ENCODE results near the gene MICU2.

MICU2 gene

GRCh38 chr13:21583478-21583877, 20.5 kb downstream of the MICU2 start:
- TF ChIP-seq POLR2AphosphoS5 (IDR thresholded peaks at IDR 0.05; ENCODE audit: low read depth, low read length) (no peak), SIN3A (IDR thresholded peaks at IDR 0.05; ENCODE audit: borderline replicate concordance, insufficient read depth, low read length) (no peak), REST (IDR thresholded peaks at IDR 0.05; ENCODE audit: insufficient read depth in 1 of 2, low read depth in 2 of 2, low read length in 2 of 2) (no peak), TAF1 (IDR thresholded peaks at IDR 0.05; ENCODE audit: borderline replicate concordance, insufficient read depth, low read length) (no peak), FOXP2 (optimal IDR thresholded peaks at IDR 0.05; ENCODE audit: borderline replicate concordance, extremely low read depth, extremely low read length, insufficient read depth) (no peak)

GRCh38 chr13:21580736-21581135, 23.2 kb downstream of the MICU2 start:
- no peak for TF ChIP-seq TAF1 (IDR thresholded peaks at IDR 0.05; ENCODE audit: borderline replicate concordance, insufficient read depth, low read length)
- no peak for TF ChIP-seq REST (IDR thresholded peaks at IDR 0.05; ENCODE audit: insufficient read depth in 1 of 2, low read depth in 2 of 2, low read length in 2 of 2)
- TF ChIP-seq POLR2AphosphoS5 (IDR thresholded peaks at IDR 0.05; ENCODE audit: low read depth, low read length): no peak
- no peak for TF ChIP-seq FOXP2 (optimal IDR thresholded peaks at IDR 0.05; ENCODE audit: borderline replicate concordance, extremely low read depth, extremely low read length, insufficient read depth)
- no peak for TF ChIP-seq SIN3A (IDR thresholded peaks at IDR 0.05; ENCODE audit: borderline replicate concordance, insufficient read depth, low read length)

GRCh38 chr13:21579754-21580316, 24.1 kb downstream of the MICU2 start:
- no peak for TF ChIP-seq POLR2AphosphoS5 (IDR thresholded peaks at IDR 0.05; ENCODE audit: low read depth, low read length)
- TF ChIP-seq REST (IDR thresholded peaks at IDR 0.05; ENCODE audit: insufficient read depth in 1 of 2, low read depth in 2 of 2, low read length in 2 of 2): no peak
- TF ChIP-seq TAF1 (IDR thresholded peaks at IDR 0.05; ENCODE audit: borderline replicate concordance, insufficient read depth, low read length): no peak
- TF ChIP-seq SIN3A (IDR thresholded peaks at IDR 0.05; ENCODE audit: borderline replicate concordance, insufficient read depth, low read length): no peak
- no peak for TF ChIP-seq FOXP2 (optimal IDR thresholded peaks at IDR 0.05; ENCODE audit: borderline replicate concordance, extremely low read depth, extremely low read length, insufficient read depth)

GRCh38 chr13:21578748-21579147, 25.2 kb downstream of the MICU2 start:
- no peak for TF ChIP-seq FOXP2 (optimal IDR thresholded peaks at IDR 0.05; ENCODE audit: borderline replicate concordance, extremely low read depth, extremely low read length, insufficient read depth)
- no peak for TF ChIP-seq SIN3A (IDR thresholded peaks at IDR 0.05; ENCODE audit: borderline replicate concordance, insufficient read depth, low read length)
- no peak for TF ChIP-seq REST (IDR thresholded peaks at IDR 0.05; ENCODE audit: insufficient read depth in 1 of 2, low read depth in 2 of 2, low read length in 2 of 2)
- TF ChIP-seq TAF1 (IDR thresholded peaks at IDR 0.05; ENCODE audit: borderline replicate concordance, insufficient read depth, low read length): no peak
- no peak for TF ChIP-seq POLR2AphosphoS5 (IDR thresholded peaks at IDR 0.05; ENCODE audit: low read depth, low read length)

Measured in PFSK-1 (cell line).